Heart right ventricle (tissue), 16 donors: ENCODE measurements around the gene TMEM63C. TPM values are rescaled to one million over a fixed set of nuclear protein-coding genes. Genes with fewer than 3 reads are reported as not detected.

Source experiments
- ATAC-seq, 8 donors: fragments of 200-7000 bp; cut with Tn5 transposase; one replicate each; pipeline ENCODE4 v1.9.1; 2020; ENCODE audit warnings: mild to moderate bottlenecking in 8 of 8, moderate library complexity in 8 of 8, moderate number of reproducible peaks in 1 of 8
- DNase-seq, 2 donors: peaks; one replicate each; pipeline ENCODE4 v3.0.0-alpha.2; 2020
- H3K27ac ChIP-seq, 10 donors: fragments of 200-600 bp; sonication (generic) in 2 of 10; one replicate each; pipeline versions ENCODE4 v1.5.0 to v1.8.0; 2020 to 2022; ENCODE audit warnings: mild to moderate bottlenecking in 3 of 10
- H3K27me3 ChIP-seq, 7 donors: fragments of 200-600 bp; one replicate each; pipeline ENCODE4 v1.8.0; 2021 to 2022; ENCODE audit warnings: mild to moderate bottlenecking in 2 of 7
- H3K36me3 ChIP-seq, 9 donors: fragments of 200-600 bp; sonication (generic) in 1 of 9; one replicate each; pipeline versions ENCODE4 v1.5.0 to v1.8.0; 2020 to 2022; ENCODE audit warnings: mild to moderate bottlenecking in 2 of 9
- H3K4me1 ChIP-seq, 9 donors: fragments of 200-600 bp; sonication (generic) in 1 of 9; one replicate each; pipeline versions ENCODE4 v1.5.0 to v1.8.0; 2020 to 2022; ENCODE audit warnings: mild to moderate bottlenecking in 4 of 9
- H3K4me3 ChIP-seq, 10 donors: fragments of 200-600 bp; sonication (generic) in 2 of 10; one replicate each; pipeline versions ENCODE4 v1.5.0 to v1.8.0; 2020 to 2022; ENCODE audit warnings: mild to moderate bottlenecking in 7 of 10, moderate library complexity in 2 of 10
- H3K9me3 ChIP-seq, 11 donors: fragments of 200-600 bp in 10 of 11; sonication (generic) in 2 of 11; one replicate each; pipeline versions ENCODE4 v1.5.0 to v1.8.0; 2013 to 2022; ENCODE audit warnings: mild to moderate bottlenecking in 2 of 11, control low read depth in 1 of 11, moderate library complexity in 1 of 11
- WGBS, 2 donors: extraction: QIAGEN DNeasy Blood & Tissue Kit; methylation state at CpG; one replicate each; pipeline ENCODE4 v1.1.7; 2013; ENCODE audit warnings: inconsistent platforms in 1 of 2; 5-methylcytosine and 5-hydroxymethylcytosine counted together
- intact Hi-C, 10 donors: fragments of 100-400 bp; cut with DNase I; formaldehyde crosslinking; loops; one replicate each; pipeline versions ENCODE4 v1.11.1 to v1.14.2; 2022
- polyA plus RNA-seq, 2 donors: library from polyadenylated mRNA; stranded (reverse); fragments of 200-250 nt; gene quantifications; one replicate each; pipeline ENCODE4 v1.2.3, GENCODE V29; 2013
- total RNA-seq, 10 donors: library from RNA; stranded (reverse); fragmentation: NEBNext Ultra II Directional in 3 of 10; extraction: Animal tissue kit (Norgen Biotek cat#: 25700) in 3 of 10; gene quantifications; one replicate each; pipeline versions ENCODE4 v1.2.1 to v1.2.4, GENCODE V29; 2021 to 2023
- TF ChIP-seq, protein P1 (sequence below), 9 donors: fragments of 200-600 bp; sonication (generic) in 2 of 9; IDR thresholded peaks; one replicate each; pipeline versions ENCODE4 v1.5.0 to v1.8.0; 2021 to 2022; ENCODE audit warnings: antibody characterized with exemption in 9 of 9, mild to moderate bottlenecking in 5 of 9, moderate library complexity in 1 of 9
- donor health status: Arrhythmogenic right ventricular cardiomyopathy.
- donor health status: ischemic (EF 13 %, LVEDD 7.1; RV severe dilation, severe dysfunction).
- donor health status: healthy with polysubstance abuse.
- donor health status: DM: no; HTN: yes; CAD: no.
- donor health status: DM: no; HTN: no; CAD: no.
- donor health status: ischemic (EF 25% LVEDD 6.9; RV normal size, moderate dysfunction).
- donor health status: ischemic (EF 25% LVEDD 5.7; RV mildly dilated, moderate dysfunction).
- donor health status: healthy.
- donor health status: DM: yes; HTN: yes; CAD: no.
- donor health status: Ischemic cardiomyopathy.
- donor health status: ischemic (EF 35%, LVEDD 5.7; RV mildly dilated, moderate dysfunction).
- donor health status: nonischemic (EF 11% LVEDD 7.7; RV severe dilation, severe dysfunction).
- donor health status: DM: yes; HTN: yes; CAD: no.
- donor health status: PGD.
- donor health status: ischemic (EF 29% LVEDD 5.4; RV normal size, mild dysfunction).
- donor health status: nonischemic (EF 23%, LVEDD 6.1; RV moderate dilation, normal function).

TMEM63C gene
- total and polyA plus RNA-seq, 12 donors = under 0.01 to 7.2 (median 0.53) TPM

DNA sequence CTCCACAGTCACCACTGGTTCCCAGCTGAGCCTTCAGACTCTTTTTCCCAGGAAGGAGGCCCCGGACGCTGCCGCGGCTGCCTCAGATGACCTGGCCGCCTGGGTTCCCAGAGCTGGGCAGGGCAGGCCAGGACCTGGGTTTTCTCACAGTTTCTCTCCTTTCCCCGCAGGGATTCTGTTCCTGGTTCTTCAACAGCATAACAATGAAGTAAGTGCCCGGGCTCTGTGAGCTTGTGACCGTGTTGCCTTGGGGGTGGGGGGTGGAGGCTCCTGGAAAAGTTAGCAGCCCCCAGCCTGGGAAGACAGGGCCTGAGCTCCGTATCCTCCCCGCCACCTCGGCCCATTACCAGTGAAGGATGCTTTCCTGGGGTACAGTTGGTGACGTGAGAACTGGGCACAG is 43.7 kb downstream of the TMEM63C start:
- Histone ChIP-seq H3K27ac (no peak overlapping the region), H3K36me3 (no peaks in the 10 kb centered on the region), H3K4me1 (no peaks in the 10 kb centered on the region), H3K27me3 (peaks cover 0 to 16% (median 0%) of the 10 kb centered on the region in 7 donors), H3K9me3 (no peaks in the 10 kb centered on the region), H3K4me3 (no peak overlapping the region)
- intact Hi-C loops = no loop called here
- ATAC-seq (no peak), DNase-seq (no peak)
- WGBS, 2 donors = 70 to 71% methylated on average over 12 of the region's 12 CpGs
- TF ChIP-seq, protein P1, sequence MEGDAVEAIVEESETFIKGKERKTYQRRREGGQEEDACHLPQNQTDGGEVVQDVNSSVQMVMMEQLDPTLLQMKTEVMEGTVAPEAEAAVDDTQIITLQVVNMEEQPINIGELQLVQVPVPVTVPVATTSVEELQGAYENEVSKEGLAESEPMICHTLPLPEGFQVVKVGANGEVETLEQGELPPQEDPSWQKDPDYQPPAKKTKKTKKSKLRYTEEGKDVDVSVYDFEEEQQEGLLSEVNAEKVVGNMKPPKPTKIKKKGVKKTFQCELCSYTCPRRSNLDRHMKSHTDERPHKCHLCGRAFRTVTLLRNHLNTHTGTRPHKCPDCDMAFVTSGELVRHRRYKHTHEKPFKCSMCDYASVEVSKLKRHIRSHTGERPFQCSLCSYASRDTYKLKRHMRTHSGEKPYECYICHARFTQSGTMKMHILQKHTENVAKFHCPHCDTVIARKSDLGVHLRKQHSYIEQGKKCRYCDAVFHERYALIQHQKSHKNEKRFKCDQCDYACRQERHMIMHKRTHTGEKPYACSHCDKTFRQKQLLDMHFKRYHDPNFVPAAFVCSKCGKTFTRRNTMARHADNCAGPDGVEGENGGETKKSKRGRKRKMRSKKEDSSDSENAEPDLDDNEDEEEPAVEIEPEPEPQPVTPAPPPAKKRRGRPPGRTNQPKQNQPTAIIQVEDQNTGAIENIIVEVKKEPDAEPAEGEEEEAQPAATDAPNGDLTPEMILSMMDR (IDR thresholded peaks at IDR 0.05) = no peak

DNA sequence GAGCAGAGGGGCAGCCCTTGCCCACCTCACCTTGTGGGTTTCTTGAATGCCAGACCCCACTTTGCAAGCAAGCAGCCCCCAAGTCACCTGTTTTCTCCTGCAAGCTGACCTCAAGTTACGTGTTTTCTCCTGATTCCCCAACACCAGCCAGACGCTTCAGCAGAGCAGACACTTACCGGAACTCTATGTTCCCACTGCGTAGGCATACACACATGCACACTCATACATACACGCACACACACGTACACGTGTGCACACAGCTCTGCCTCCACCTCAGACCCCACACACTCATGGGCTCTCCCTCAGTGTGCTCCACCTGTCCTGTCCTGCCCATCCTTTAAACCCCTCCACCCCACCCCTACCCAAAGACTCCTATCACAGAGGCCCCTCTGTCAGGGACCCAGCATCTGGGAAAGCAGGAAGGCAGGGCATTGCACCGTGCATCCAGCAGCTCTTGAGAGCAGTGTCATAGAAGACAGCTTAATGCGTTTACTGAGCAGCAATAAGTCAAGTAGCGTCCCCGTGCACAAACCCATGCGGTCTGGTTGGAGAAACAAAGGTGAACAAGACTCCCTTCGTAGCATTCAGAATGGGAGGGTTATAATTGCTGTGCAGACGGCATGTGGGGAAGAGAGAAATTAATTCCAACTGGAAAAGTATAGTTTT is 44.4 kb downstream of the TMEM63C start:
- no peaks in the 10 kb centered on the region for H3K4me1 ChIP-seq
- no peak overlapping the region for H3K27ac ChIP-seq
- intact Hi-C loops = no loop called here
- peaks cover 0 to 7% (median 0%) of the 10 kb centered on the region in 11 donors for H3K9me3 ChIP-seq
- DNase-seq (no peak), ATAC-seq (no peak)
- H3K4me3 ChIP-seq = no peak overlapping the region
- 81 to 83% methylated on average over 14 of the region's 14 CpGs for WGBS, 2 donors
- peaks cover 0 to 16% (median 0%) of the 10 kb centered on the region in 7 donors for H3K27me3 ChIP-seq
- no peaks in the 10 kb centered on the region for H3K36me3 ChIP-seq
- TF ChIP-seq, protein P1 (IDR thresholded peaks at IDR 0.05) = no peak

DNA sequence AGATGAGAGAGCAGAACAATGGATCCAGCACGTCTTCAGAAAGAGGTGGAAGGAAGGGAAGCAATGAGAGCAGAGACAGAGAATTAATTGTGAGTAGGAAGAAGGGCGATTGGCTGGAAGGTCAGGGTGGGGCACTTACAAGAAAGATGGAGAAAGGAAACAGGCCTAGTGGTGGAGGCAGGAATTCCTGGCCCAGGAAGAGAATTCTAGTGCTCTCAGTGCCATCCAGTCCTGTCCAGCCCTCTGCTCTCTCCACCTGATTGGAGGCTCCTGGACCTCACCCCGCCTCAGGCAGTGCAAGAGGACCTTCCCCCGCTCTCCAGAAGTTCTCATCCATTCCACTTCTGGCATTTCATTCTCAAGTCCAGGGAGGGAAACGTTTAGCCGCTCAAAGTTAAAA is 46.5 kb downstream of the TMEM63C start:
- peaks cover 0 to 11% (median 0%) of the 10 kb centered on the region in 11 donors for H3K9me3 ChIP-seq
- peaks cover 0 to 5% (median 0%) of the 10 kb centered on the region in 7 donors for H3K27me3 ChIP-seq
- no peak for ATAC-seq
- H3K4me1 ChIP-seq = no peaks in the 10 kb centered on the region
- TF ChIP-seq, protein P1 (IDR thresholded peaks at IDR 0.05) = no peak
- no peaks in the 10 kb centered on the region for H3K36me3 ChIP-seq
- WGBS, 2 donors = 67 to 69% methylated on average over 6 of the region's 6 CpGs
- no peak overlapping the region for H3K27ac ChIP-seq
- no peak overlapping the region for H3K4me3 ChIP-seq
- intact Hi-C loops = no loop called here
- no peak for DNase-seq

DNA sequence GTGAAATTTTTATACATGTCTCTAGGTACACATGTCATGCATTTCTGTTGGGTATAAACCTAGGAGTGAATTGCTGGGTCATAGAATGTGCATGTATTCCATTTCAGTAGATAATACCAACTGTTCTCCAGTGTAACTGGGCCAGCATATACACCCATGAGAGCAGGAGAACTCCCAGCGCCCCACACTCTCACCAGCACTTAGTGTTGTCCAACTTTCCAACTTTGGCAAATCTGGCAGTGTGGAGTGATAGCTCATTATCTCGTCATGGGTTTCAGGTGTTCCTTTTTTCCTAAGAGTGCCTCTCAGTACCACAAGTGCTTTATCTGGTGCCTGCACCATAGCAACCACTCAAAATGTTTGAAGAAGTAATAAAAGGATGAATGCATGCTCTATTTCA is 49.3 kb downstream of the TMEM63C start:
- intact Hi-C loops = no loop called here
- 74 to 84% methylated on average over 2 of the region's 2 CpGs for WGBS, 2 donors

More for the DNA sequence above, 49.3 kb downstream of the TMEM63C start:
- H3K4me1 ChIP-seq = no peaks in the 10 kb centered on the region
- peaks cover 0 to 11% (median 0%) of the 10 kb centered on the region in 11 donors for H3K9me3 ChIP-seq
- TF ChIP-seq, protein P1 (IDR thresholded peaks at IDR 0.05) = no peak
- H3K4me3 ChIP-seq = no peak overlapping the region
- DNase-seq (no peak), ATAC-seq (no peak)
- no peaks in the 10 kb centered on the region for H3K36me3 ChIP-seq
- no peak overlapping the region for H3K27ac ChIP-seq
- H3K27me3 ChIP-seq = peaks cover 0 to 5% (median 0%) of the 10 kb centered on the region in 7 donors
